NCI-H446 treated with DMSO at 0.1 percent for 48 hours (cell line): ENCODE results near the gene SLC25A12.
A peak's percentile ranks its signal among the peaks of the same experiment; 100 is the strongest.
"Not testable (repeated sequence)": the region's sequence is repeated elsewhere in the genome, so short reads cannot be mapped to it uniquely, and the experiment has no call there.

Experiments used
- DNase-seq: peaks from one replicate; lab custom pipeline; 2025; lab: John Stamatoyannopoulos, UW

The SLC25A12 gene

DNA sequence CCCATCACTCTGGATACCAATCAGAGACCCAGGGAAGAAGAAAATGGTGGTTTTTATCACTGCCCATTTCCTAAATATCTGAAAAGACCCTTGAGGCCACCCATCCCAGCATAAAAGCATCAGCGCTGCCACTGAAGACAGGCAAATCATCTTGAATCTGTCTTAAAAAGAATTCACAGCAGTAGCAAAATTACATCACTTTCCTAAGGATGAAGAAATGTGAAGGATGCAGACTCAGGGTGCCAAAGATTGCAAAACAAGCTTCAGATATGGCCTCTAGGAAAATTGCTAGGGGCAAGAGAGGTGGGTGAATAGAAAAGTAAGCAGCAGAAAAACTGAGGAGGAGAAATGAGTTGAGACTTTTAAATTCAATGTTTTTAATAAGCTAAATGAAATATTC lies 70.0 kb downstream of the SLC25A12 start:
- no peak for DNase-seq

- no peak for DNase-seq
Measured at GRCh38 chr2:171822525-171823322, 71.3 kb downstream of the SLC25A12 start.

DNA sequence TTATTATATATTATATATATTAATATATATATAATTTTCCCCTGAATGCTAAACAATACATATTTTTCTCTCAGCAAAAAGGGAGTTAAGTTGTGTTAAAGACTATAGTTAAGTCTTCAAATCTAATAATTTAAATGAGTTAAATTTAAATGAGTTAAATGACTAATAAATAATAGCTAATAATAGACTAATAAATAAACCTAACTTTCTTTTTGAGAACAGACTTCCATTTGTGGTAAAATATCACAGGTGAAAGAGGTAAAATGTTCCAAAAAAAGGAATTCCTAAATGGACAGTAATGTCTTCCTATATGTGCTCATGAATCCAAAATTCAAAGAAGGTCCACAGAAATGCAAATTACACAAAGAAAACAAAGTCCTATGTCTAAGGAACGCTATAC lies 74.6 kb downstream of the SLC25A12 start:
- no peak for DNase-seq

DNA sequence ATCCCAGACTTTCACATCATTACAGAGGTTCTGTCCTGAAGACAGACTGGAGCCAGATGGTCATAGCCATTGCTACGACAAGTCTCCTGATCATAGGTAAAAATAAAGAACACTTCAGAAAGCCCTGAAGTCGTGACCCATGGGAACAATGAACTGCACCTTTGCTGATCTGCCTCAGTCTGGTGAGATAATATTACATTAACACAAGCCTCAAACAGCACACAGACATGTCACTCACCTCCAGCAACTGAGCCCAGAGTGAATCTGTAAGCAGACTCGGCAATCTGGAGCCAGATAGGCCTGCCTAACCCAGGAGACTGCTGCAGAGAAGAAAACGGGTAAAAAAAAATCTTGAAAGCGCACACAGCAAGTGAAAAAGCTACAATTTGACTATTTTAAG lies 79.2 kb downstream of the SLC25A12 start:
- no peak for DNase-seq

- DNase-seq: no peak
Measured at GRCh38 chr2:171814174-171814573, 79.9 kb downstream of the SLC25A12 start.

DNA sequence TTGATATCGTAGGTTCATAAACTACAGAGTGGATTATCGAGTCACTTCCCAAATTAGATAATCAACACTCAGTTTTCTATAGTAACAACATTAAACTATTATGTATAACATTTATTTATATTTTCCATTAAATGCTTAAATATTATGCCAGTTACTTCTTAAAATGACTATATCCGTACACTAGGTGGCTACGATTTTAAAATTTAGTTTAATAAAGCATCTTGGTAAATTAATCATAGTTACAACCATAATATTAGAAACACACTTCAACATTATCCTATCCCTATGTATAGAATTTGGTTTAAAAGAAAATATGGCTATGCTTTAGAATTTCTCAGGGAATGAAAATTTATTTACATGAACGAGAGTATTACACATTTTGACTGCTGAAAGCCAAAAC lies 80.3 kb downstream of the SLC25A12 start:
- no peak for DNase-seq

DNA sequence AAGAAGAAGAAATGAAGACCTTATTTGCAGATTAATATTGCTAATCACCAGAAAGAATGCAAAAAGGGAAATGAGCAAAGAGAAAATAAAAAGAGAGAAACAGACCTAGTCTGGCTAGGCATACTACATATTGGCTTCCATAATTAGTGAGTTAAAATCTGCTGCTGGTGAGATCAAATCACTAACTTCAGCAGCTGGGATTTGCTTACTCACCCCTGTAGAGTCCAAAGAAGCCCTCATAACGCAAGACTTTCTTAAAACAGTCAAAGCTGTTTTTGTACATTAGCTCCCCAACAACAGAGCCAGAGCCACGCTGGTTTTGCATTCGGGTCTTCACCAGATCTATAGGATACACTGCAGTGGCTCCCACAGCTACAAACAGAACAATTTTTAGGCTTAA lies 80.9 kb downstream of the SLC25A12 start:
- no peak for DNase-seq

- DNase-seq: peak; percentile 12
Measured at GRCh38 chr2:171811245-171811628, 82.8 kb downstream of the SLC25A12 start.

DNA sequence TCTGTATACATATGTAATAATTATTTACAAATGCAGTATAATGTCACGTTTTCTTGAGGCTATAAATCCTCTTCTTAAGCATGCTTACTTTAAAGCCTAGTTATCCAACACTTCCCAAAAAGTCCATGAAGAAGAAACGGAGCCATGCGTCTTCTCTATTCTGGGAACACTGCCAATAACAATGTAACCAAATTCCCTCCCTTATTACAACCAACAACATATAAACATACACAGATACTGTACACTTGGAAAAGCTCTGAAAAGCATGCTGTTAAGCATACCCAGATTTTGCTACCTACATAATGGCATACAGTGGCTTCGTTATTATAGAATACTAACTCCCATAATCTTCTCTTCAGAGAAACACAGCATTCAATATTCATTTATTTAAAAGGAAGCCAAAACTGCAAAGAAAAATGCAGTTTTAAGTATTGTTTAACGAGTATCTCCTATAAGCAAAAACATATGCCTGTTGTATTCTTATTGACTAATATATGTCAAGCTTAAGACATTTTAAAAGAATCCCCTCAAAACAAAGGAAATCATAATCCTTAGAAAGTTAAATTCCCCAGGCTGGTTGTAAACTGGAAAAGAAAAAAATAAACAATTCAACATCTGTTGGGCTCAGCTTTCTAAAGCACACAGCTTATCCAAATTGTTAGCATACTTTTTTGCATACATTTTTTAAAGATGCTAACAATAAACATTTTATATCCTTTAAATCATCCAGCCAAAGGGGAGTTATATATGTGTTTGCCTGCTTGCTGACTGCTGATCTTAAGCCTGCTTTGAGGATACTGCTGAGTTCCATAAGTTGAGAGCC lies 83.4 kb downstream of the SLC25A12 start:
- DNase-seq: peak; percentile 2

GRCh38 chr2:171808885-171809284 lies 85.2 kb downstream of the SLC25A12 start:
- not testable (repeated sequence) for DNase-seq

DNA sequence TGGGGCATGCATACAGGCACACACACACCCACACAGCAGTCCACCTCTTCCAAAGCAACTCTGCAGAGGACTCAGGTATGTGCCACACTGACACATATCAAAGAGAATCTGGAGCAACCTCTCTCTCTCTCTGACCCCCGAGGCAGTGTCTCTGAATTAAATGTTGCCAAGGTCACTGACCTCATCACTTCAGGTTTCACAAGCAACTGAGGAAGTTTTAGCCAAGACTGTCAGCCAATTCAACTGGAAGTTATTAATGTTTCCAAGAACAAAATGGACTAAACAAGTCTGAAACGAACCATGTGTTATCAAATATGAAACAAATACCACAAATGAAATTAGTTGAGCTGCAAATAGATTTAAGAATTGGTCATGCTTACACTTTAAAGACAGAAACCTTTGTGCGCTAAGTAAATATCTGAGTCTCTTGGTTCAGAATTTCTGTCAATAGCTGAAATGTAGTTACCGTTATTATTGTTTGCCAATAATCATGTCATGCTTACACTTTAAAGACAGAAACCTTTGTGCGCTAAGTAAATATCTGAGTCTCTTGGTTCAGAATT lies 86.1 kb downstream of the SLC25A12 start:
- no peak for DNase-seq

DNA sequence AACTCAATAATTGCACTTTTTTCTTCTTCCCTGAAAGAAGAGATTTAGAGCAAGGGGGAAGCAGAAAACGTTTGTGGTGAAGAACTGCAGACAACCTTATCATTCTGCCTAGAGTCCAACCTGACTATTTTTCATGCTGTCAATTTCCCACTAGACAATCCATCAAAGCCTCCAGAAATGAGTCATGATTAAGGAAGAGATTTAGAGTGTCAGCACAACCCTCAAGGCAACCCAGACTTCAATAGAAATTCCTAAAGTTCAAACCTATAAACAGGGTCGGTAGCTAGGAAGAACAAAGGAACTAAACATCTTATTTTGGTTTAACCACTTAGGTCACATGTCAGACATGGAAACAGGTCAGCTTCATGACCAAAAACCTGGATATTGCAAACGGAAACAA lies 86.9 kb downstream of the SLC25A12 start:
- DNase-seq: no peak

- DNase-seq: no peak
Measured at GRCh38 chr2:171804456-171804855, 89.6 kb downstream of the SLC25A12 start.

DNA sequence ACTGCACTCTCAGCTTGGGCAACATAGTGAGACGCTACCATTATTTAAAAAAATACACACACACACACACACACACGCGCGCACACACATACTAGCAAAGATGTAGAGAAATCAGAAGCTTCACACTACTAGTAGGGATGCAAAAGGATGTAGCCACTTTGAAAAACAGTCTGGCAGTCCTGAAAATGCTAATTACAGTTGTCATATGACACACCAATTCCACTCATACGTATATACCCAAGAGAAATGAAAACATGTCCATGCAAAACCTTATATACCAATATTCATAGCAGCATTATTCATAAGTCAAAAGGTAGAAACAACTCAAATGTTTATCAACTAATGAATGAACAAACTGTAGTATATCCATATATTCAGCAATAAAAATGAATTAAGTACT lies 90.3 kb downstream of the SLC25A12 start:
- no peak for DNase-seq

GRCh38 chr2:171800639-171801038 lies 93.4 kb downstream of the SLC25A12 start:
- DNase-seq: no peak

- DNase-seq: no peak
Measured at GRCh38 chr2:171798156-171798820, 95.8 kb downstream of the SLC25A12 start.

GRCh38 chr2:171794918-171795317 lies 99.1 kb downstream of the SLC25A12 start:
- no peak for DNase-seq

- DNase-seq: no peak
Measured at GRCh38 chr2:171793691-171794678, 100.1 kb downstream of the SLC25A12 start.

DNA sequence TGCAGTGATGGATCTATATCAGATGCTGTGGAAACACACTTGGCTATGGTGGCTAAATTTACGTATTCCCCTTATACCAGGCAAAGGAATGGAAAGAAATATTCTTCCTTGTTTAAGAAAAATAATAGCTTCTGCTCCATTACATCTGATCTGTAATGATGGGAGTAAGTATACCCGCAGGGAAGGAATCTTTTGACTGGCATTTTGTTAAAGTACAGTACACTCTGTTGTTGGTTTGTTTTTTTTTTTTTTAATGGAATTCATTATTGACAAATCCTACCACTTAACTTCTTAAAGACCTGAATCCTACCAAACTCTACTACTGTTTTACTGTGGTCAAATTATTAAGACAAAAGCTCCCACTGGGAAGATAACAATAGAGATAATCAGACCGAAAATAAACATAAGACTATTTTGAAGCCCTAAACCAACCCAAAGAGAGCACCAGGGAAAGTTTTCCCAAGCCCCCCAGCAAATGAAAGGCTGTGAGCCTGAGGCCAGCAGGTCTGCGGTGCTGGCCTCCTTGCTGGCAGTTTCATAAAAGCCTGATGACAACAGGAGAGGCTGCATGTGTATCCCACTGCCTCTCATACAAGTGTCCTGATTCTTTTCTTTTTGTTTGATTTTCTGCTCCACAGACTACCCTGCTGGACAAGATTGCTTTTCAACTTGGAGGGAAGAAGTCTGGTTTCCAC lies 101.0 kb downstream of the SLC25A12 start:
- DNase-seq: no peak

DNA sequence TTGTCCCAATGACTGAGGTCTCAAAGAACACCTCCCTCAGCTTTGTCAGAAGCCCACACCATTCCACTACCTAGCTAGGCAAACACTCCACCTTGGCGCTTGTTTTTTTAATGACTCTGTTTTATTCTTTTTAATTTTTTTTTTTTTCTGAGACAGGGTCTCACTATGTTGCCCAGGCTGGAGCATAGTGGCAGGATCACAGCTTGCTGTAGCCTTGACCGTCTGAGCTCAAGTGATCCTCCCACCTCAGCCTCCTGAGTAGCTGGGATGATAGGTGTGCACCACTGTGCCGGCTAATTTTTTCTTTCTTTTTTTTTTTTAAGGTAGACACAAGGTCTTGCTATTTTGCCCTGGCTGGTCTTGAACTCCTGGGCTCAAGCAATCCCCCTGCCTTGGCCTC lies 101.9 kb downstream of the SLC25A12 start:
- DNase-seq: no peak

- DNase-seq: no peak
Measured at GRCh38 chr2:171791361-171791760, 102.7 kb downstream of the SLC25A12 start.
